ENCODE measurements around the gene CSGALNACT2. TPM values are rescaled to one million over a fixed set of nuclear protein-coding genes. Genes with fewer than 3 reads are reported as not detected.
"Not testable (repeated sequence)": the region's sequence is repeated elsewhere in the genome, so short reads cannot be mapped to it uniquely, and the experiment has no call there.

The CSGALNACT2 gene
- total and polyA plus RNA-seq, 8 donors, result 2.3 to 8.6 (median 4.9) TPM

- no peak for ATAC-seq
- Histone ChIP-seq H3K4me1 (no peaks in the 10 kb centered on the region), H3K9me3 (no peaks in the 10 kb centered on the region), H3K4me3 (no peak overlapping the region), H3K27me3 (no peaks in the 10 kb centered on the region), H3K36me3 (no peaks in the 10 kb centered on the region), H3K27ac (no peak overlapping the region)
- no peak for FAIRE-seq
- no peak for TF ChIP-seq CTCF (IDR thresholded peaks at IDR 0.05)
- WGBS, 2 donors, result 55 to 58% methylated on average over 5 of the region's 5 CpGs
- intact Hi-C loops (cut with DNase I), result no loop called here
- DNase-seq, result peak in 3 of 6 donors; percentile 5 to 32 (median 26)
These were observed 81.6 kb downstream of the CSGALNACT2 start for GRCh38 chr10:43219848-43220247.

GRCh38 chr10:43220251-43220650, 82.0 kb downstream of the CSGALNACT2 start:
- FAIRE-seq; H3K27ac ChIP-seq; intact Hi-C loops (cut with DNase I): not testable (repeated sequence)

GRCh38 chr10:43220657-43221418, 82.6 kb downstream of the CSGALNACT2 start:
- FAIRE-seq (no peak), ATAC-seq (no peak), DNase-seq (peak in 2 of 6 donors; percentile 4 to 21)
- no peak overlapping the region for H3K4me3 ChIP-seq
- WGBS, 2 donors, result 56 to 63% methylated on average over 14 of the region's 14 CpGs
- no peaks in the 10 kb centered on the region for H3K27me3 ChIP-seq
- TF ChIP-seq CTCF (IDR thresholded peaks at IDR 0.05), result no peak
- no peak overlapping the region for H3K27ac ChIP-seq
- H3K4me1 ChIP-seq, result no peaks in the 10 kb centered on the region
- intact Hi-C loops (cut with DNase I), result no loop called here
- no peaks in the 10 kb centered on the region for H3K9me3 ChIP-seq
- no peaks in the 10 kb centered on the region for H3K36me3 ChIP-seq

More at GRCh38 chr10:43220251-43220650, 82.0 kb downstream of the CSGALNACT2 start:
- H3K9me3 ChIP-seq, H3K4me1 ChIP-seq, H3K4me3 ChIP-seq, ATAC-seq, H3K36me3 ChIP-seq, H3K27me3 ChIP-seq: not testable (repeated sequence)
- DNase-seq, result peak in 1 of 6 donors; percentile 1
- WGBS, 2 donors, result 60 to 74% methylated on average over 6 of the region's 6 CpGs

- DNase-seq, result peak in 4 of 6 donors; percentile 8 to 51 (median 28)
- no peaks in the 10 kb centered on the region for H3K4me1 ChIP-seq
- FAIRE-seq, result no peak
- no peak overlapping the region for H3K4me3 ChIP-seq
- no peaks in the 10 kb centered on the region for H3K36me3 ChIP-seq
- WGBS, 2 donors, result 66 to 78% methylated on average over 19 of the region's 19 CpGs
- H3K9me3 ChIP-seq, result no peaks in the 10 kb centered on the region
- no peak for TF ChIP-seq CTCF (IDR thresholded peaks at IDR 0.05)
- H3K27ac ChIP-seq, result no peak overlapping the region
- no peaks in the 10 kb centered on the region for H3K27me3 ChIP-seq
- intact Hi-C loops (cut with DNase I), result no loop called here
- no peak for ATAC-seq
These were observed 83.4 kb downstream of the CSGALNACT2 start for GRCh38 chr10:43221419-43222209.

- H3K27ac ChIP-seq, result no peak overlapping the region
- no peak for FAIRE-seq
- WGBS, 2 donors, result 81% methylated on average over 4 of the region's 4 CpGs
- H3K9me3 ChIP-seq, result no peaks in the 10 kb centered on the region
- no peak for ATAC-seq
- no peak for TF ChIP-seq CTCF (IDR thresholded peaks at IDR 0.05)
- peak in 2 of 6 donors; percentile 7 to 8 for DNase-seq
- intact Hi-C loops (cut with DNase I), result no loop called here
- no peaks in the 10 kb centered on the region for H3K36me3 ChIP-seq
- H3K4me3 ChIP-seq, result no peak overlapping the region
- no peaks in the 10 kb centered on the region for H3K27me3 ChIP-seq
- H3K4me1 ChIP-seq, result no peaks in the 10 kb centered on the region
These were observed 84.0 kb downstream of the CSGALNACT2 start for GRCh38 chr10:43222210-43222720.
